Measurements from ENCODE around the gene ANKMY1. TPM values are rescaled to one million over a fixed set of nuclear protein-coding genes. Genes with fewer than 3 reads are reported as not detected.

The ANKMY1 gene
- total RNA-seq, 4 donors from 2014 or later: 18.0 to 22.7 (median 21.1) TPM

GRCh38 chr2:240459401-240460252, 98.2 kb downstream of the ANKMY1 start:
- no peak overlapping the region for H3K4me3 ChIP-seq (ENCODE audit: low read depth, poor library complexity, severe bottlenecking)
- peak in 1 of 2 donors; percentile 80 for DNase-seq (ENCODE audit: low spot score in 2 of 2)
- 69 to 71% methylated on average over 13 to 20 of the region's 23 CpGs for WGBS, 2 donors
- TF ChIP-seq CTCF (IDR thresholded peaks at IDR 0.05): no peak
- no peak for TF ChIP-seq POLR2A (IDR thresholded peaks at IDR 0.05)
- intact Hi-C loops (cut with DNase I; ENCODE audit: low total_unique reads): no loop called here

- 83 to 89% methylated on average over 7 to 16 of the region's 18 CpGs for WGBS, 2 donors
- no peak overlapping the region for H3K4me3 ChIP-seq (ENCODE audit: low read depth, poor library complexity, severe bottlenecking)
- intact Hi-C loops (cut with DNase I; ENCODE audit: low total_unique reads): no loop called here
- TF ChIP-seq CTCF (IDR thresholded peaks at IDR 0.05) (no peak), POLR2A (IDR thresholded peaks at IDR 0.05) (no peak)
- peak in 1 of 2 donors; percentile 83 for DNase-seq (ENCODE audit: low spot score in 2 of 2)
These were observed 98.8 kb downstream of the ANKMY1 start for GRCh38 chr2:240458900-240459391.

- intact Hi-C loops (cut with DNase I; ENCODE audit: low total_unique reads): no loop called here
- TF ChIP-seq POLR2A (IDR thresholded peaks at IDR 0.05) (no peak), CTCF (IDR thresholded peaks at IDR 0.05) (no peak)
- H3K4me3 ChIP-seq (ENCODE audit: low read depth, poor library complexity, severe bottlenecking): no peak overlapping the region
- 70 to 76% methylated on average over 12 to 13 of the region's 16 CpGs for WGBS, 2 donors
- no peak for DNase-seq (ENCODE audit: low spot score in 2 of 2)
These were observed 99.5 kb downstream of the ANKMY1 start for GRCh38 chr2:240458044-240458899.

GRCh38 chr2:240457223-240458043, 100.4 kb downstream of the ANKMY1 start:
- intact Hi-C loops (cut with DNase I; ENCODE audit: low total_unique reads): no loop called here
- 60 to 62% methylated on average over 20 to 22 of the region's 22 CpGs for WGBS, 2 donors
- H3K4me3 ChIP-seq (ENCODE audit: low read depth, poor library complexity, severe bottlenecking): no peak overlapping the region
- TF ChIP-seq CTCF (IDR thresholded peaks at IDR 0.05): no peak
- no peak for TF ChIP-seq POLR2A (IDR thresholded peaks at IDR 0.05)
- DNase-seq (ENCODE audit: low spot score in 2 of 2): no peak

All from lower leg skin (tissue), 4 donors.